Endothelial cell of umbilical vein (primary cell): ENCODE results near the gene SLC39A11. TPM values are rescaled to one million over a fixed set of nuclear protein-coding genes. Genes with fewer than 3 reads are reported as not detected.
A peak's percentile ranks its signal among the peaks of the same experiment; 100 is the strongest.

Experiments
- BruUV-seq: library from RNA; stranded (reverse); fragments of 400-500 nt; replicated peaks from 2 replicates; lab custom pipeline; 2021; lab: Mats Ljungman, UMichigan
- CTCF ChIA-PET: fragments of 300-600, 350-600 bp; sonication (Branson Sonifier 250); formaldehyde crosslinking; loops from one replicate; lab custom pipeline; 2021; ENCODE audit warnings: antibody characterized with exemption, inconsistent platforms; lab: Charles Lee
- POLR2A ChIA-PET: fragments of 300-600, 350-600 bp; sonication (Branson Sonifier 250); formaldehyde crosslinking; loops from one replicate; lab custom pipeline; 2021; ENCODE audit warnings: antibody characterized with exemption, inconsistent platforms; lab: Charles Lee
- DNase-seq: peaks from one replicate; pipeline ENCODE4 v3.0.0-alpha.2; 2011; ENCODE audit warnings: low read depth, low spot score
- FAIRE-seq: peaks from 2 replicates; lab custom pipeline; 2011; peaks lifted over from hg19 to GRCh38; lab: Jason Lieb, UNC
- H2AFZ ChIP-seq: 2 replicates; pipeline ENCODE4 v1.6.0; 2012; ENCODE audit warnings: low read depth, low read length, control low read depth, inconsistent platforms
- H3K27ac ChIP-seq: 2 replicates; pipeline ENCODE4 v1.5.1; 2011; ENCODE audit warnings: low read depth, mild to moderate bottlenecking, control low read depth, low read length, moderate library complexity; ENCODE audit not compliant: insufficient read depth
- H3K27me3 ChIP-seq, 2 experiments: 2 replicates each; pipeline versions ENCODE4 v1.6.0 to v1.6.1; 2011; ENCODE audit warnings: low read length in 2 of 2, mixed read lengths in 1 of 2; ENCODE audit not compliant: control insufficient read depth in 2 of 2, insufficient read depth in 2 of 2
- H3K36me3 ChIP-seq, 2 experiments: 2 replicates in 1 of 2; 3 replicates in 1 of 2; pipeline ENCODE4 v1.5.1; 2011; ENCODE audit warnings: low read length in 2 of 2, mild to moderate bottlenecking in 1 of 2, moderate library complexity in 1 of 2; ENCODE audit not compliant: control insufficient read depth in 2 of 2, insufficient read depth in 2 of 2; ENCODE audit errors: extremely low read depth in 1 of 2
- H3K4me1 ChIP-seq: 3 replicates; pipeline ENCODE4 v1.5.1; 2011; ENCODE audit warnings: mild to moderate bottlenecking, low read length; ENCODE audit not compliant: control insufficient read depth, insufficient read depth; ENCODE audit errors: extremely low read depth
- H3K4me2 ChIP-seq: 2 replicates; pipeline ENCODE4 v1.6.1; 2011; ENCODE audit warnings: low read length, control low read depth, mixed read lengths; ENCODE audit not compliant: insufficient read depth
- H3K4me3 ChIP-seq, 3 experiments: fragments of 200-600 bp in 1 of 3; sonication (generic), shearing (Covaris generic) in 1 of 3; replicated peaks in 1 of 3; 2 replicates each; pipeline ENCODE4 v1.5.1; 2011 to 2016; ENCODE audit warnings: control low read depth in 3 of 3, low read length in 3 of 3, mild to moderate bottlenecking in 2 of 3, inconsistent platforms in 1 of 3, low read depth in 1 of 3, moderate library complexity in 1 of 3; ENCODE audit not compliant: insufficient read depth in 1 of 3
- H3K79me2 ChIP-seq: 2 replicates; pipeline ENCODE4 v1.6.0; 2012; ENCODE audit warnings: low read length, inconsistent platforms; ENCODE audit not compliant: control insufficient read depth, insufficient read depth
- H3K9ac ChIP-seq: replicated peaks from 2 replicates; pipeline ENCODE3; 2011; ENCODE audit warnings: low read length, control low read depth; ENCODE audit not compliant: insufficient read depth; ENCODE audit errors: extremely low read depth
- H3K9me1 ChIP-seq: replicated peaks from 3 replicates; pipeline ENCODE4 v1.6.0; 2011; ENCODE audit warnings: mild to moderate bottlenecking, low read length; ENCODE audit not compliant: control insufficient read depth, insufficient read depth; ENCODE audit errors: extremely low read depth
- H3K9me3 ChIP-seq: replicated peaks from 2 replicates; pipeline ENCODE4 v1.5.1; 2012; ENCODE audit warnings: low read length, inconsistent platforms; ENCODE audit not compliant: control insufficient read depth, insufficient read depth
- H4K20me1 ChIP-seq: replicated peaks from 2 replicates; pipeline ENCODE3; 2011; ENCODE audit warnings: mild to moderate bottlenecking, low read length; ENCODE audit not compliant: control insufficient read depth, insufficient read depth; ENCODE audit errors: extremely low read depth
- EZH2 ChIP-seq: IDR thresholded peaks from 2 replicates; pipeline ENCODE4 v1.6.1; 2012; ENCODE audit warnings: borderline replicate concordance, low read depth, mild to moderate bottlenecking, moderate library complexity, low read length, inconsistent platforms; ENCODE audit not compliant: severe bottlenecking
- FOS ChIP-seq: IDR thresholded peaks from 2 replicates; pipeline ENCODE4 v1.6.1; 2011; ENCODE audit warnings: mild to moderate bottlenecking, low read length, moderate library complexity, borderline replicate concordance; ENCODE audit not compliant: insufficient read depth
- GATA2 ChIP-seq: IDR thresholded peaks from 2 replicates; pipeline ENCODE4 v1.7.0; 2011; ENCODE audit warnings: low read depth, mild to moderate bottlenecking, moderate library complexity, mixed read lengths, low read length; ENCODE audit not compliant: insufficient read length, insufficient read depth
- JUN ChIP-seq: IDR thresholded peaks from 2 replicates; pipeline ENCODE4 v1.6.1; 2011; ENCODE audit warnings: borderline replicate concordance, low read depth; ENCODE audit not compliant: insufficient read length, insufficient read depth
- MYC ChIP-seq: IDR thresholded peaks from one replicate; pipeline ENCODE4 v1.6.1; 2011; ENCODE audit warnings: mild to moderate bottlenecking, low read depth, low read length
- POLR2A ChIP-seq: IDR thresholded peaks from 2 replicates; pipeline ENCODE4 v1.6.1; 2012; ENCODE audit warnings: low read depth, mild to moderate bottlenecking, control low read depth, low read length
- POLR2AphosphoS5 ChIP-seq: IDR thresholded peaks from 2 replicates; pipeline ENCODE4 v1.6.1; 2012; ENCODE audit warnings: low read depth, mild to moderate bottlenecking, control low read depth, low read length, moderate library complexity; ENCODE audit not compliant: insufficient read depth
- dilution Hi-C: fragments of 300-500 bp; cut with MboI; formaldehyde crosslinking; loops from one replicate; pipeline ENCODE4 v1.15.0; 2019; ENCODE audit warnings: low sequenced_read_pairs; ENCODE audit not compliant: extremely low pct_ligation_motif_present
- intact Hi-C: fragments of 100-400 bp; cut with micrococcal nuclease; formaldehyde crosslinking; loops from one replicate; pipeline ENCODE4 v1.10.0; 2022
- polyA plus RNA-seq, 4 experiments: library from polyadenylated mRNA; depleted of rRNA in 3 of 4; stranded (reverse) in 3 of 4; unstranded in 1 of 4; fragments of >200 nt; gene quantifications; 2 replicates each; pipeline versions ENCODE4 v1.2.1 to v1.2.3, GENCODE V29; 2011 to 2012; ENCODE audit warnings: missing spikeins in 1 of 4
- total RNA-seq: library from RNA; stranded (reverse); gene quantifications from 2 replicates; pipeline ENCODE4 v1.2.3, GENCODE V29; 2021
- TF ChIP-seq, protein P1 (sequence below): IDR thresholded peaks from 2 replicates; pipeline ENCODE4 v1.6.1; 2011; ENCODE audit not compliant: insufficient read depth, insufficient read length
- TF ChIP-seq, protein P2 (sequence below), 2 donors: IDR thresholded peaks; 1 replicate in 1 of 2; 2 replicates in 1 of 2; pipeline ENCODE4 v1.5.1; 2011; ENCODE audit warnings: low read length in 2 of 2, mild to moderate bottlenecking in 2 of 2, moderate library complexity in 2 of 2, control low read depth in 1 of 2, inconsistent platforms in 1 of 2, low read depth in 1 of 2; ENCODE audit not compliant: insufficient read depth in 1 of 2; ENCODE audit errors: extremely low read depth in 1 of 2

Gene SLC39A11
- total and polyA plus RNA-seq, 2 donors (not counting 3 experiments of a cell fraction or from before 2014, with no cell fraction given): 8.1 to 11.9 TPM

DNA sequence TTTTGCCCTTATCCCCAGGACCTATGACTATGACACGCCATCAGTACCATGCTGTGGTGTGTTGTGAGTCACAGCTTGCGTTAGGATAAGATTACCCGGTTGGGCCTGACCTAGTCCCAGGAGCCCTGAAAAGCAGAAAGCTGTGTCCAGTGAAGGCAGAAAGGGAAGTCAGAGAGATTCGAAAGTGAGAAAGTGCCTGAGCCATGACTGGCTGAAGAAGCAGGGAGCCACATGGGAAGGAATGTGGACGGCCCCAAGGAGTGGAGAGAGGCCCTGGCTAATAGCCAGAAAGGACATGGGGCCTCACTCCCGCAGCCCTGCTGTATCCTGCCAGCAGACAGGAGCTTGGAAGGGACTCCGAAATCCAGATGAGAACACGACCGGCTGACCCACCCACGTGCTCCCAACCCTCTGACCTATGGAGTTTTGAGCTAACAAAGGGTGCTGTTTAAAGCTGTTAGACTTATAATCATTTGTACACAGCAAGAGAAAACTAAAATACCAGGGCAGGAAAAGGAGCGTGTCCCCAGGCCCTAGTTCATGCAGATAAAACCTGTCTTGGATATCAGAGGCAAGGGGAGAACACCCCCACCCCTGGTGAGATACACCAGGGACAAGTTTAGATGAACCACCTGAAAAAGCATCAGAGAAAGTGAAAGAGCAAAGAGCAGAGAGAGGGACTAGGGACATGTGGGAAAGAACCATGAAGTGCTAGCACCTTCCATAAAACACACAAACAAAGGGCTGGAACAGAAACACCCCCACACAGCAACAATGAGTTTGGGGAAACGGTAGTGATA, 115.3 kb downstream of the SLC39A11 start:
- intact Hi-C loops: no loop called here
- POLR2A ChIA-PET: no interaction called here
- DNase-seq: peak; percentile 80
- BruUV-seq: no TSS peak
- H3K27me3 ChIP-seq: no peaks in the 10 kb centered on the region
- no peak overlapping the region for H3K4me3 ChIP-seq
- peak; percentile 76 for FAIRE-seq
- H3K4me2 ChIP-seq: no peak overlapping the region
- H3K4me1 ChIP-seq: peaks cover 17% of the 10 kb centered on the region
- H3K9me3 ChIP-seq: no peaks in the 10 kb centered on the region
- CTCF ChIA-PET: interaction anchor here (0.9 to 5.2 kb wide), 2 partner anchors 8 to 75 kb away, joined by 4 to 36 read pairs; no protein-coding TSS in a partner anchor
- H2AFZ ChIP-seq: peak overlapping the region; percentile 84
- no peak overlapping the region for H3K9ac ChIP-seq
- H3K36me3 ChIP-seq: no peaks in the 10 kb centered on the region
- no peaks in the 10 kb centered on the region for H3K79me2 ChIP-seq
- H3K9me1 ChIP-seq: no peaks in the 10 kb centered on the region
- peak overlapping the region; percentile 40 for H3K27ac ChIP-seq
- TF ChIP-seq POLR2A (no peak), EZH2 (no peak), JUN (no peak), FOS (peak; percentile 30)
- TF ChIP-seq, protein P1, sequence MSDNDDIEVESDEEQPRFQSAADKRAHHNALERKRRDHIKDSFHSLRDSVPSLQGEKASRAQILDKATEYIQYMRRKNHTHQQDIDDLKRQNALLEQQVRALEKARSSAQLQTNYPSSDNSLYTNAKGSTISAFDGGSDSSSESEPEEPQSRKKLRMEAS: peak; percentile 38
- dilution Hi-C loops: no loop called here
- H4K20me1 ChIP-seq: no peaks in the 10 kb centered on the region

DNA sequence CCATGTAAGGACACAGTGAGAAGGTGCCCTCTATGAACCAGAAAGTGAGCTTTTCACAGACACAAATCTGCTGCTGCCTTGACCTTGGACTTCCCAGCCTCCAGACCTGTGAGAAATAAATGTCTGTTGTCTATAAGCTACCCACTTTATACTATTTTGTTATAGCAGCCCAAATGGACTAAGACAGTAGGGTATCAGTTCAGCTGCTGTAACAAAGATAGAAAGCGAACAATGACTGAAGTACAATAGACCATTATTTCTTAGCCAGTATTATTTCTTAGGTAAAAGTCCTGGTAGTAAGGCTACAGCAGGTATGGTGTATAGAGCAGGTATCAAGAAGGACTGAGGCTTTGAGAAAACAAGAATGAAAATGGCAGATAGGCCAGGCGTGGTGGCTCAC, 117.0 kb downstream of the SLC39A11 start:
- no peak overlapping the region for H3K4me2 ChIP-seq
- BruUV-seq: no TSS peak
- TF ChIP-seq POLR2AphosphoS5 (no peak), GATA2 (no peak), MYC (no peak), EZH2 (no peak), POLR2A (no peak), FOS (no peak), JUN (no peak)
- TF ChIP-seq, protein P2, sequence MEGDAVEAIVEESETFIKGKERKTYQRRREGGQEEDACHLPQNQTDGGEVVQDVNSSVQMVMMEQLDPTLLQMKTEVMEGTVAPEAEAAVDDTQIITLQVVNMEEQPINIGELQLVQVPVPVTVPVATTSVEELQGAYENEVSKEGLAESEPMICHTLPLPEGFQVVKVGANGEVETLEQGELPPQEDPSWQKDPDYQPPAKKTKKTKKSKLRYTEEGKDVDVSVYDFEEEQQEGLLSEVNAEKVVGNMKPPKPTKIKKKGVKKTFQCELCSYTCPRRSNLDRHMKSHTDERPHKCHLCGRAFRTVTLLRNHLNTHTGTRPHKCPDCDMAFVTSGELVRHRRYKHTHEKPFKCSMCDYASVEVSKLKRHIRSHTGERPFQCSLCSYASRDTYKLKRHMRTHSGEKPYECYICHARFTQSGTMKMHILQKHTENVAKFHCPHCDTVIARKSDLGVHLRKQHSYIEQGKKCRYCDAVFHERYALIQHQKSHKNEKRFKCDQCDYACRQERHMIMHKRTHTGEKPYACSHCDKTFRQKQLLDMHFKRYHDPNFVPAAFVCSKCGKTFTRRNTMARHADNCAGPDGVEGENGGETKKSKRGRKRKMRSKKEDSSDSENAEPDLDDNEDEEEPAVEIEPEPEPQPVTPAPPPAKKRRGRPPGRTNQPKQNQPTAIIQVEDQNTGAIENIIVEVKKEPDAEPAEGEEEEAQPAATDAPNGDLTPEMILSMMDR (IDR thresholded peaks at IDR 0.05; ENCODE audit: extremely low read depth in 1 of 2, insufficient read depth in 1 of 2, low read depth in 1 of 2, low read length in 2 of 2): no peak
- TF ChIP-seq, protein P1: no peak
- peaks cover 17% of the 10 kb centered on the region for H3K4me1 ChIP-seq
- no peaks in the 10 kb centered on the region for H3K9me3 ChIP-seq
- H3K9me1 ChIP-seq: no peaks in the 10 kb centered on the region
- DNase-seq (no peak), FAIRE-seq (no peak)
- H4K20me1 ChIP-seq: no peaks in the 10 kb centered on the region
- no peak overlapping the region for H3K9ac ChIP-seq
- H3K4me3 ChIP-seq: no peak overlapping the region
- H3K27me3 ChIP-seq: no peaks in the 10 kb centered on the region
- no peak overlapping the region for H2AFZ ChIP-seq
- no peaks in the 10 kb centered on the region for H3K79me2 ChIP-seq
- intact Hi-C loops: no loop called here
- no peaks in the 10 kb centered on the region for H3K36me3 ChIP-seq
- POLR2A ChIA-PET: no interaction called here
- no peak overlapping the region for H3K27ac ChIP-seq
- dilution Hi-C loops: no loop called here
- CTCF ChIA-PET: interaction anchor here (5.2 kb wide), 1 partner anchor 10 kb away, joined by 36 read pairs; no protein-coding TSS in a partner anchor
